Occipital lobe (tissue), 2 donors: ENCODE data around the gene SLC19A1. TPM values are rescaled to one million over a fixed set of nuclear protein-coding genes. Genes with fewer than 3 reads are reported as not detected.
A peak's percentile ranks its signal among the peaks of the same experiment; 100 is the strongest.

Experiments
- DNase-seq: peaks from one replicate; lab custom pipeline; 2025; lab: John Stamatoyannopoulos, UW
- total RNA-seq: library from RNA; depleted of rRNA; stranded (reverse); fragments of >200 nt; gene quantifications from one replicate; pipeline ENCODE4 v1.2.3, GENCODE V29; 2014

Gene SLC19A1
- total RNA-seq, 1 donor from 2014 or later, result 10.8 TPM

DNA sequence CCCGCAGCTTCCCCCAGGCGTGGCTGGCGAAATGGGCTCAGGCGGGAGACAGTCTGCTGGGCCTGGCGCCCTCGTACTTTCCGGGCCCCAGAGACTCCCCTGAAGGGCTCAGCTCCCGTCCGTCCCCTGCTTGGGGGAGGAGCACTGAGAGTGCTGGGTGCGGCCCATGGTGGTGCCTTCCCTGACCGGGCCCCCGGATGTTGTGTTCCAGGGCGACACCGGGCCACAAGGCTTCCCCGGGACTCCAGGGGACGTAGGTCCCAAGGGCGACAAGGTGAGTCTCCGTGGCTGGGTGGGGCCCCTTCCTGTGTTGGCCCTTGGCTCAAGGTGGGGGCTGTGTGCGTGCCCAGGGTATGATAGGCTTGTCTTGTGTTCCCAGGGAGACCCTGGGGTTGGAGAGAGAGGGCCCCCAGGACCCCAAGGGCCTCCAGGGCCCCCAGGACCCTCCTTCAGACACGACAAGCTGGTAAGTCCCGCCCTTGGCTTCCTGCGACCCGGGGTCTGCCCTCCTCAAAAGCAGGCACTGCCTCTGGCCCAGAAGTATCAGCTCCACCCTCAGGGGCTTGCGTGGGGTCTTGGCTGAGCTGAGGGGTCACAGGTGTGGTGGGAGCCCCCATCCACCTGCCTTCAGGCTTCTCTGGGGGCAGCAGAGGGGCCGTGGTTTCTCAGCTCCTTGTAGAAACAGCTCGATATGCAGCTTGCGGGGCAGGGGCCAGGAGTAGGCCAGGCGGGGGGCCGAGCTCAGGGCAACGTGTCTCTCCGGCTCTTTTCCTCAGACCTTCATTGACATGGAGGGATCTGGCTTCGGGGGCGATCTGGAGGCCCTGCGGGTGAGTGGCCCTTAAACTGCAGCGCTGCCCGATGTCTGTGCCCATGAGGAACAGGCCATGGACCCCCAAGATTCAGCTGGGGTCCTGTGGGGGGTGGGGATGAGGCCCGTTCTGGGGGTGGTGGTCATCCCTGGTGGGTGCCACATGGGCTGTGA, 62.3 kb downstream of the SLC19A1 start:
- DNase-seq, result no peak

DNA sequence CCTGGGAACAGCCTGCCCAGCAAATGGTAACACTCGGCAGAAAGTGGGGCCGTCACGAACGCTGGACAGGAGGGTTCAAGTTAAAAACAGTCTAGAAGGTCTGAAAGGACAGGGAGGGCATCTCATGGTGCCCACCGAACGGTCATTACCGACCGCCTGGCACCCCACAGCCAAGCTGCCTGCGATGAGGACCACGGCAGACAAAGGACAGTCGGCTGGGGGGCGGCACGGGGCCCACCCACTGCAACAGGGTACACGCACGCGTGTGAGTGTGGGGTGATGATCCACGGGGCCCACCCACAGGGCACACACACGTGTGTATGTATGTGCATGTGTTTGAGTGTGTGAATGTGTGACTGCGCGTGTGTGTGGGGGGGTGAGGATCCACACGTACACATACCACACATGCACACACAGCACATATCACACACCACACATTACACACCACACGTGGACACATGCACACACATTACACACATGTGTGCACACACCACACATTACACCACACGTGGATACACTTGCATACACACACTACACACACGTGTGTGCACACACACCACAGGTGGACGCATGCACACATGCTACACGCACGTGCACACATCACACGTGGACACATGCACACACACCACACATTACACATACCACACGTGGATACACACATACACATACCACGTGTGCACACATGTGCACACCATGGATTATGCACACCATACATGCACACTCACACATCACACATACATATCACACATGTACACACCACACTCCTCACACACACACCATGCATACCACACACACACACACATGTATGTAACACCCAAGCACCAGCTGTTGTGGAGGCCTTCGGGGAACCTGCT, 63.2 kb downstream of the SLC19A1 start:
- DNase-seq, result no peak

DNA sequence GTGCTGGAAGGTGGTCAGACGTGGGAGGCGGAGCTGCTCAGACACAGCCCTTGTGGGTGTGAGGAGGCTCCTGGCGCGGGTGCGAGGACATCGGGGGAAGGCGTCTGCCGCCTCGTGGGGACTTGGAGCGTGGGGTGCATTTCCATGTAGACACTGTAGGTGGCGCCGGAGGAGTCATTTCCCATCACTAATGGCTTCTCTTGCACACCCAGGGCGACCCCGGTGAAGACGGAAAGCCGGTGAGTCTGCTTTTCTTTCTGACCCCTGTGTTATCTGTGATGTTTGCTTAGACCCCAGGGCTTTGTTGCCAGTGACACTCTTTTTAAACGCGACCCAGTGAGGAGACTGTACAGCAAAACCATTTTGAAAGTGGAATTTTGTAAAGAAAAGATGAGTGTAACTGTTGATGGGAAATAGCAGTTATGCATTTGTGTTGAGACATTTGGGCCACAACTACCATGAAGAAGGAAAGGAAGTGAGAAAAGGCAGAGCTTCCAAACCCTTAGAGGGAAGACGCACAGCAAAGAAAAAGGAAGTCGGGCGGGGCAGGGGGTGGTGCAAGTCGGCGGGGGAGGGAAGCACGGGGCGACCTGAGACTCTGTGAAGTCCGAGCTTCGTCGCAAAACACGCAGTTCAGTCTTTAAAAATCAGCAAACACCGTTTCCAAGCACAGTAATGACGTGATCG, 64.0 kb downstream of the SLC19A1 start:
- no peak for DNase-seq

DNA sequence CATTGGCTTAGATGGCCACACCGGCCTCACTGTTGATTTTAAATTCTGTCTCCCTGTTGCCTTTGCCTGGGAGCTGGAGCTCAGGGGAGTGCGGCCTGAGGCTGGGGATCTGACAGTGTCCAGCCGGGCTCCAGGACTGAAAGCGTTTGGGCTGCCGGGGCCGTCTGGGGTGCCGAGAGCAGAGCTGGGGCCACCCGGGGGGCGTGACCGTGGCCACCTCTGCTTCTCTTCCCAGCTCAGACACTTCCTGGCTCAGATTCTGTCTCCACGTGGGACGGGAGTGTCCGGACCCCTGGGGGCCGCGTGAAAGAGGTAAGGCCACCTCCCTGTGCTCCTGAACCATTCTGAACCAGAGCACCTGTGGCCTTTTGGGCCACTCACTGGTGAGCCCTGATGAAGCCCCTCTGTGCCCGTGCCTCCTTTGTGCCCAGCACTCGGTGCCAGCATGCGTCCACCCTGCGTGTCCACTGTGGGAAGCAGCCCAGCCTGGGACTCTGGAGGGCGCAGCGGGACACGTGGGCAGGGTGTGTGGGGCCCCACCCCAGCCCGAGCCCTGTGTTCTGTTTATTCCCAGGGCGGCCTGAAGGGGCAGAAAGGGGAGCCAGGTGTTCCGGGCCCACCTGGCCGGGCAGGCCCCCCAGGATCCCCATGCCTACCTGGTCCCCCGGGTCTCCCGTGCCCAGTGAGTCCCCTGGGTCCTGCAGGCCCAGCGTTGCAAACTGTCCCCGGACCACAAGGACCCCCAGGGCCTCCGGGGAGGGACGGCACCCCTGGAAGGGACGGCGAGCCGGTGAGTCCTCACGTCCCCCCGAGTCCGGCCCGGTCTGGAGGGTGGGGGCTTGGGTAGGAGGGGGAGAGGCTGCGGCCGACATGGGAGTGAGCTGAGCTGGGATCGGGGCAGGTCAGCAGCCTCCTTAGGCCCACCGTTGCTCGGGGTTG, 64.8 kb downstream of the SLC19A1 start:
- DNase-seq, result no peak

DNA sequence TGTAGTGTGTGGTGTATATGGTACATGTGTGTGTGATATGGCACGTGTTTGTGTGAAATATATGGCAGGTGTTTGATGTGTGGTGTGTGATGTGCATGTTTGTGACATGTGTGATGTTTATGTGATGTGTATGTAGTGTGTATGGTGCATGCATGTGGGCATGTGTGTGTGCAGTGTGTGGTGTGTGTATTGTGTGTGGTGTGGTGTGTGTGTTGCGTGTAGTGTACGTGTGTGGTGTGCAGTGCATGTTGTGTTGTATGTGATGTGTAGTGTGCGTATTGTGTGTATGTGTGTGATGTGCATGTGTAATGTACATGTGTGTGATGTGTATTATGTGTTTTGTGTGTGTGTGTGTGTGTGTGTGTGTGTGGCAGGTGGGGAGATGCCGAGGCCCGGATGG, 65.7 kb downstream of the SLC19A1 start:
- DNase-seq, result no peak

DNA sequence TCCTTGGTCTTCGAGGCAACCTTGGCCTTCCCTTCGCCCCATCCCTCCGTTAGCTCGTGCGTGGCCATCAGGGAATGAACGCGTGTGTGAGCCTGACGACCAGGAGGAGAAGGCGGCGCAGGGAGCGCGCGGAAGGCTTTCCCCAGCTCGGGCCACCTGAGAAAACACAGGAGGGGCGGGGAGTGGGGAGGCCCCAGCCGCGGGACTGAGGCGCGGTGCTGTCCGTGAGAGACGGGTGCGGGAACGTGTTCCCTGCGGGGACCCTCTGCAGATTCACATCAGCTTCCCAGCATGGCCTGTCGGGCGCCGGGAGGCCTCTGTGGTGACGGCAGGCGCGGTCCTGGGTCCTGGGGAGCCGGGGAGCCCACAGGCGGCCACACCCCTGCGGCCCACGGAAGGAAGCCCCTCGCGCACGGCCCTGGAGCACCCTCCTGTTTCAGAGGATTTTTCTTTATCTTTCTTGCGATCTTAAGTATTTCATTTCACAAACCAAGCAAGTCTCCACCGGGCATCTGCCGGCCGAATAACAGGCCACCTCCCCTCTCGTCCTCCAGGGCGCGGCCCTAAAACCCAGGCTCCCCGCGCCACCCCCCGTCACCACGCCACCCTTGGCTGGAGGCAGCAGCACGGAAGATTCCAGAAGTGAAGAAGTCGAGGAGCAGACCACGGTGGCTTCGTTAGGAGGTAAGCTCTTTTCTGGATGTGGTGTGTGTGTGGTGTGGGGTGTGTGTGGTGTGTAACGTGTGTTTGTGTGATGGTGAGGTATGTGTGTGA, 66.3 kb downstream of the SLC19A1 start:
- DNase-seq, result no peak

DNA sequence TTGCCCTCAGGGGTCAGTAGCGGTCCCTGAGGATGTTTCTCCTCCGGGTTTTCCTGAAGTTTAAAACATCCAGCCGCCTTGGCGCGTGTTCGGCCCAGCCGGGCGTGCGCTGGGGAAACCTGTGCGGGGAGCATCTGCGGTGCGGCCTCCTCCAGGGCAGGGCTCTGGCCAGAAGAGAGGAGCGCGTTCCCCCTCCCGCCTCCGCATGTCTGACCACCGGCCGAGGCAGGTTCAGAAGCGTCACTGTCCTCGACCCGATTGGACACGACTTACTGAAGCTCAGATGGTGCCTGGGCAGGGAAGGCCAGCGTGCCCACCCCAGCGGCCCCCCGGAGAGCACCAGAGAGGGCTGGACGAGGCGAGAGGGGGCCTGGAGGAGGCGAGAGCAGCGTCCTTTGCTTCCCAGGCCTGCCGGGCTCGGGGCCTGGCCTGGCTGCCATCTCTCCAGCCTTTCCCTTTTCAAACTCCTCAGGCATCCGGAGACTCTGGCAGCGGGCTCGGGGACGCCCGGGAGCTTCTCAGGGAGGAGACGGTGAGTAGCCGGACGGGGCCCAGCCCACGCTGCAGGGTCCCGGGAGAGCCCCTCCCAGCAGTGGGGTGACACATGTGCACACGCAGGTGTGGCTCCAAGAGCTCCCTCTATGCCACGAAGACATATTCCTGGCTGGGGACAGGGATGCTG, 67.1 kb downstream of the SLC19A1 start:
- no peak for DNase-seq

DNA sequence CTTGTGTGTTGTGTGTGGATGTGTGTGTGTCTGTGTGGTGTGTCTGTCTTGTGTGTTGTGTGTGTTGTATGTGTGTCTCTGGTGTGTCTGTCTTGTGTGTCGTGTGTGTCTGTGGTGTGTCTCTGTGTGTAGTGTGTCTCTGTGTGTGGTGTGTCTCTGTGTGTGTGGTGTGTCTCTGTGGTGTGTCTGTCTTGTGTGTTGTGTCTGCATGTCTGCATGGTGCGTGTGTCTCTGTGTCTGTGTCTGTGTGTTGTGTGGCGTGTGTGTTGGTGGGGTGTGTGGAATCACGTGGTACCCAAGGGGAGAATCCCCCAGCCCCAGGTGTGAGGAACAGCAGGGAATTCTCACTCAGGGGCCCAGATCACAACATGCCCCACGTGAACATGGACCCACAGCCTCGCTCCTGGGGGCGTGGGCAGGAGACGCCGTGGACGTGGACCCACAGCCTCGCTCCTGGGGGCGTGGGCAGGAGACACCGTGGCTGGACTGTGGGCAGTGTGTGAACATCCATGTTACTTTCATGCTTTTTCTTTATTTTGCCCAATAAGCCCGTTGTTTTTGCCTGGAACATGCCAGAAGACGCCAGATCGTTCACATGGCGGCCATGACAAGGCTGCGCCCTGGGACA, 67.8 kb downstream of the SLC19A1 start:
- DNase-seq, result no peak

DNA sequence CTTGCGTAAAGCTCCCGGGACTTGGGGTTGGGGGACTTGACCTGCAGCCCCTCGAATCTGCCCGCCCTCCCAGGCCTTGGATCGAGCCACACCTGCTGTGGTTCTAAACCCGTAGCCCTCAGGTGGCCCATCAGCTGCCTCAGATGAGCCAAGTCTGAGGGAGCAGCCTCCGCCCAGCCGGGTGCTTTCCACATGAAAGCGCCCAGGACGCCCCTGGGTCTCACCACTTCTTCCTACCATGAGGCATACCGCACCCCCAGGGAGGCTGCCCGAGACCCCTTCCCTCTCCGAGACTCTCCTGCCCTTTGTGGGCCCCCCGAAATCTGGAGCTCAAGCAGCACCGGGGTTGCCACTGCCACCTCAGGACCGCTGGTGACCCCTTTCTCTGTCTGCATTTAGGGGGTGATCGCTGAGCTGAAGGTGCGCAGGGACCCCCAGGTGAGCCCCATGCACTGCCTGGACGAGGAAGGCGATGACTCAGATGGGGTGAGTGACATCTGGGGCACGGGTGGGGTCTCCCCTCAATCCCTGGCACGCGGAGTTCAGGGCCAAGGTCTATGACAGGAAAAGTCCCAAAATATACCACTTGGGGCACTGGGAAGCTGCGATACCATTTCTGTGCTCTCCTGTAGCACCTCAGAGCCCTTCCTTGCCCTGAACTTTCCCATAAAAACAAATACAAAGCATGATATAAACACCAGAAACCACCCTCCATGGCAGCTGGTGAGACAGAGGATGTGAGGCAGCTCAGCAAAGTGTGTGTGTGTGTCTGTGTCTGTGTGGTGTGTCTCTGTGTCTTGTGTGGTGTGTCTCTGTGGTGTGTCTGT, 68.5 kb downstream of the SLC19A1 start:
- DNase-seq, result no peak

DNA sequence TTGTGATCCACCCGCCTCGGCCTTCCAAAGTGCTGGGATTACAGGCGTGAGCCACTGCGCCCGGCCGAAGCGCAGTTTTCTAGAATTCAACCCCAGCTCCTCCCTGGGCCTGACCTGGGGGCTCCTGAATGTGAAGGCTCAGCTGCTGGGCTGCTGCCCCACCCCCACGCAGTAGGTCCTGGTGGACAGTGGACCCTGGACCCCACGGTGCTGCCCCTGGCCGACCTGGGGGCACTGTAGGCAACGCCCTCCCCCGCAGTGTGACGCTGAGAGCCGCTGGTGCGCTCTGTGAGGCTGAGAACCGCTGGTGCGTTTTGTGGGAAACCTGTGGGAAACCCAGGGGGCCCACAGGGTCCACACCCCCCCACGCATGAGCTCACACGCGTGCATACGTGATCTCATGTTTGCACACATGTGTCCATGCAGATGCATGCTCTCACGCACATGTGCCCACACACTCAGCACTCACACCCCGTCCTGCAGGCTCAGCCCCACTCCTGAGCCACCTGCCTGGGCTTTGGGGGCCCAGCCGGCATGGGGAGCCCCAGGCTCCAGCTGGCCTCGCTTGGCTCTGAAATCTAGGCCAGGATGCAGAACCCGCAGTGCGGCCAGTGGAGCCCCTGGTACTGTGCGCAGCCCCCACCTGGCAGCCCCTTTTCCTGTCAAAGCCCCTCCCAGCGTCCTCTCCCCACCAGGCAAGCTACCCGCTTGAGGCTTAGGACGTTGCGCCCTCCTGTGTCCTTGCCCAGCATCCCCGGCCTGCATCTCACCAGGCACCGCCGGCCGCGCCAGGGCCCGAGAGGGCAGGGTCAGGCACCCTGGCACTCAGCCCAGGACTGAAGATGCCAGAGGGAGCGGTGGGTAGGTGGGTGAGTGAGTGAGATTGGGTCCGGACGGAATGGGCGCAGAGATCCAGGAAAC, 69.5 kb downstream of the SLC19A1 start:
- no peak for DNase-seq

DNA sequence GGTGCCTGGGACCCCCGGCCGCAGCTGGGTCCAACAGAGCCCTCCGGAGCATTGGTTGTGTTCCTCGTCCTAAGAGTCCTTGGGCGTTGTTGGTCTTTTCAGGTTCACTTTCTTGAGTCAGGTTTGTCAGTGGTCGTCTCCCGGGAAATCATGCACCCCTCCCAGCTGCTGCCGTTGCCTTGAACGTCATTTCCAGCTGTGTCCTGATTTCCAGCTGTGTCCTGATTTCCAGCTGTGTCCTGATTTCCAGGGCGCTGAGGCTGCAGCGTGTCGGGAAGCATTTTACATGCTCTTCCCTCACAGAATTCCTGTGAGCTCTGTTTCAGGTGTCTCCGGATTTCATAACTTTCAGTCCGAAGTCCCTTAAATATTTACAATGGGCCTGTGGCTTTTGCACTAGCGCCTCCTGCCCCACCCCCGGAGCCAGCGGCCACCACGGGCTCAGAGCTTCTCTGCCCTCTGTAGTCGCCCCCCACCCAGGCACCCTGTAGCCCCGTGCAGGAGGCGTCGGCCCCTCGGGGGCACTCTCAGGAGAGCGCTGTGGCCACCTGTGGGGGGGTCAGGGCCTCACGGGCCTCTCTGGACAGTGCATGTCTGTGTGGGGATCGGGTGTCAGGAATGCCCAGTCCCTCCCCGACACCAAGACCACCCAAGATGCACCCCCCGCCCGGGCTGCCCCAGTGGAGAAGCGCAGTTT, 70.6 kb downstream of the SLC19A1 start:
- DNase-seq, result no peak

DNA sequence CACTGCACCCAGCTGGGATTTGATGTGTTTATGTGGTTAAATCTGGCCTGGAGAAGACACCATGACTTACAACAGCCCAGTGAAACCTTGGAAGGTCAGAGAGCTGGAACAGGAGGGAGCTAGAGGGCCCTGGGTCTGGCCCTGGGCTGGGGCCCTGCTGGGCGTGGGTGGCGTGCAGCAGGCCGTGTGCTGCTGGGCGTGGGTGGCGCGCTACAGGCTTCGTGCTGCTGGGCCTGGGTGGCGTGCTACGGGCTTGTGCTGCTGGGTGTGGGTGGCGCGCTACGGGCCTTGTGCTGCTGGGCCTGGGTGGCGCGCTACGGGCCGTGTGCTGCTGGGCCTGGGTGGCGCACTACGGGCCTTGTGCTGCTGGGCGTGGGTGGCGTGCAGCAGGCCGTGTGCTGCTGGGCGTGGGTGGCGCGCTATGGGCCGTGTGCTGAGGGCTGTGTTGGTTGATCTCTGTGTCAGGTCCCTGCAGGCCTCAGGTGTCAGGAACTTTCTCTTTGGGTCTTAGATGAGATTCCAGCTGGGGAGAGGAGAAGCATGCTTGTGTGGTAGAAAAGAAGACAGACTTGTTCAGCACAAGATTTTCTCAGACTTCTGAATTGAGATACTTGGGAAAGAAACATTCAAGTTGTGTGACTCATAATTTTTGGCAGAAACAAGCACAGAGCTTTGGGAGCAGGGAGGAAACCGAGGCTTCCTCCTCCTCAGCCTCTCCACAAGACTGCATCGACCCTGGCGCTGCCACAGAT, 71.3 kb downstream of the SLC19A1 start:
- DNase-seq, result no peak

DNA sequence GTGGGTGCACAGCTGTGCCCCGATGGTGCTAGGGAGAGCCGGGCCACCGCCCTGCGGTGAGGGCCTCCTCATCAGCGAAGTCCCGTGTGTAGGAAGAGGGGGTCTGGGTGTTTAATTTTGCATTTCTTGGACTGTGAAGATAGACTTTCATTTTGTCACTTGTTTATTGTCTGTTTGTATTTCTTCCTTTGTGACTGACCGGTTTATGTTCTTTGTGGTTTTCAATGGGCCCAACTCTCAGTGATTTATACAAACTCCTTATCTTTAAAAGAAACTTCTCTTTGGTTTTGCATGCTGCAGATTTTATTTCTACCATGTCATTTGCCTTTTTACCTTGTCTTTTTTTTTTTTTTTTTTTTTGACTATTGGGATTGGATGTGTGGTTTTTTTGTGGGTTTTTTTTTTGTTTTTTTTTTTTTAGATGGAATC, 72.1 kb downstream of the SLC19A1 start:
- DNase-seq, result no peak

DNA sequence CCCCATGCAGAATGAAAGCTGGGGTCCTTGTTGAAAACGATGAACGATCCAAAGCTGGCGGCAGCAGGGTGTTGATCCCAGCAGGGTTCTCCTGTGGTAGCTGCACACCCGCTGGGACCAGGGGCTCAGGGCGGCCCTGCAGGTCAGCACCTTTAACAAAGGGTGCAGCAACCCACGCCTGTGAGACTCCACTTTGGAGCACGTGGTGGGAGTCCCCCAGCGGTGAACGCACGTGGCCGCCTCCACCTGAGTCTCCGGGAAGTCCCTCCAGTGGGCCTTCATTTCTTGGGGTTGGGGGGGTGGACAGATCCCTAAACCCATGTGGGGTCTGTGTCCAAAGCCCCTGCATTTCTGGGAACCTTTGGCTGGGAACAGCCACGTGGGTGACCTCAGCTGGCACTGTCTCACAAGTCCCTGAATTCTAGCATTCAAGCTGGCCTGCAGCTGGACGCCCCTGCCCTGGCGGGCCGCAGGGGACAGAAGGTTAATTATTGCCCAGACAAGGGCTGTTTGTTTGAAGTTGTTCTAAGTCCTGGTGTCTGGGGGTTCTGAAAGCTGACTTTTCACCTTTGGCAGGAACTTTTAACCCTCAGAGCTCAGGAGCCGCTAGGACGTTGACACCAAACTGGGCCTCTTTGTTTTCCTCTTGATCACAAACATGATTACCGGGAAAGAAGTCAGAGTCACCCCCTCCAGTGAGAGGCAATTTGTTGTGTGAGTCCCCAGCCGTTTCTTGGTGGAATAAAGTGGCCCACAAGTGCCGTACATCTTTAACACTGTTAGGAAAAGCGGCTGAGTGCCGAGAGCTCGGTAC, 72.8 kb downstream of the SLC19A1 start:
- peak; percentile 34 for DNase-seq

DNA sequence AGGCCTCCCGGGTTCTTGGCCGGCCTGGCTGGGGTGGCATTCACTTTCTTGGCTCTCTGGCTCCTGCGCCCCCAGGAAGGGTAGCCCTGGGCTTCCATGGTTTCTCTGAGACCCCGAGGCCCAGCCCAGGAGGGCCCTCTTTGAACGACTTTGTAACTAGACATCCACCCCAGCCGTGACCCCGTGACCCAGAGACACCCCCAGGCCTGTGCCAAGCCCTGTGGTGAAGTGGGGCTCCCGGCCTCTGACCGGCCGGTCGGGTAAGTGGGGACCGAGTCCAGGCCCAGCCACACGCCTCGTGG, 73.3 kb downstream of the SLC19A1 start:
- DNase-seq, result no peak
